Tongue (tissue), 2 donors: ENCODE measurements around the gene SRSF11. TPM values are rescaled to one million over a fixed set of nuclear protein-coding genes. Genes with fewer than 3 reads are reported as not detected.

Source experiments
- DNase-seq: peaks from one replicate; pipeline ENCODE4 v3.0.0-alpha.2; 2015
- total RNA-seq: library from RNA; depleted of rRNA; stranded (reverse); fragments of >200 nt; gene quantifications from one replicate; pipeline ENCODE4 v1.2.3, GENCODE V29; 2014

Gene SRSF11
- total RNA-seq, 1 donor from 2014 or later = 165 TPM

DNA sequence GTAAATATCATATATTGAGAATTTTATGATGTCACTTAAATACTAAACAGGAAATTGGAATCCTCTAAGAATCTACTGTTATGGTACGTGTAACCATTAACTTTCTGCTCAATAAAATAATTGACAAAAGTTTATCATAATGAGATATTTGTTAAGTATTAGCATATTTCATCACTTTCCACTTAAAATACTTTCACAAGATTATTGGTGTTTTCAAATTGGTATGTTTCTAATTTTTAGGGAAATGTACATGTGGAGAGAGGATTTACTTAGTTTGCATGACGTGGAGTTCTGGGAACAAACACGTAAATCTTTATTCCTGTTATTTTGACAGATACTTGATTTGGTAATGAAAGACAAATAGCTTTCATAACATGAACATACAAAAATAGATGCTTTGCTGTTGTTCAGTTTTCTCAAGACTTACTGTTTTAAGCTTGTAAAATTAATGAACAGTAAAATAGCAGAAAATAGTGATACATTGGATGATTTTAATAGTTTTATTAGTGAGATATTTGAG, 1.6 kb downstream of the SRSF11 start:
- DNase-seq = no peak

DNA sequence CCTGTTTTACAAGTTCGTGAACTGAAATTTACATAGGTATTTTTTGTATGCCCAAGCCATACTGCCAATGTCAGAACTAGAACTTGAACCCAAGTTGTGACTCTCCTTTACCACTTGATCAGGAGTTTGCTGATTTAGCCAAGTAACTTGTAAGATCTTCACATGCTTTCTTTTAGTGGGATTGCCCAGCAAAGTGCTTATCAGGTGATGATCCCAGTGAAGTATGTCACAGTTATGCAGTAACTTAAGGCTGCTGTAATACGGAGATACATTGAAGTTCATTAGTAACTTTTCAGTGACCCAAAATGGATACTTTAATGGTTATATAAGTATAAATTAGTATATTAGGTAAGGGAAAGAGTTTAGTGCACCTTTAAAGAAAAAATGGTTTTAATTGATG, 3.8 kb downstream of the SRSF11 start:
- DNase-seq = no peak

DNA sequence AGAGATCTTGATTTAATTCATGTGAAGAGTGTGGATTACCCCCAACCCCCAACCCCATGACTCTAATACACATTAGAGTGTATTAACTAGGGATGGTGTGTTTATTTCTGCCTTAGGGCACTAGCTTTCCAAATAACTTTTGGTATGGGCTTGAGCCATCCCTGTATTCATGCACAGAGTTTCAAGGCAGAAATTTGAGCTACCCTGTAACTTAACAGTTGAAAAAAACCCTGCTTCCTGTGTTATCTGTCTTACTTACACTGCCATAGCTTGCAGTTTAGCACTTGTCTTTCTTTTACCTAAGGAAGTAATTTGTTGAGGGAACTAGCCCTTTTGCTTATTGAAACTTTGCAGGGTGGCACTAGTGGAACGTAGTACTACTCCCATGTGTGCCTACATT, 6.3 kb downstream of the SRSF11 start:
- DNase-seq = no peak

DNA sequence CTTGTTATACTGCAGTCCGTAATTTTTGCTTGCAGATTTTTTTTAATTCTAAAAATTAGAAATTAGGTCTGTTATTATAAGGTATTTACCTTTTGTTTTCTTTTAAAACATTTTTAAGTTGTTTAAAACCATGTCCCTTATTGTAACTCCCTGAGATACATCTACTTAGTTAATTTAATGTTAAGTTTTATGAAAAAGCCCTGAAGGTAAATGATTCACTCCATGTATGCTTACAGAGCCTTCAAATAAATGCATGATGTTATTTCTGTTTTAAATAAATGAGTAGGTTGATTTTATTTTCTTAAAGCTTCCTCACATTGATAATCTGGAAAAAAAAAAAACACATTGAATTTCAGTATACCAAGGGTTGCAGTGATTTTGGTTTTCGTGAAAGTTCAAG, 7.5 kb downstream of the SRSF11 start:
- no peak for DNase-seq

DNA sequence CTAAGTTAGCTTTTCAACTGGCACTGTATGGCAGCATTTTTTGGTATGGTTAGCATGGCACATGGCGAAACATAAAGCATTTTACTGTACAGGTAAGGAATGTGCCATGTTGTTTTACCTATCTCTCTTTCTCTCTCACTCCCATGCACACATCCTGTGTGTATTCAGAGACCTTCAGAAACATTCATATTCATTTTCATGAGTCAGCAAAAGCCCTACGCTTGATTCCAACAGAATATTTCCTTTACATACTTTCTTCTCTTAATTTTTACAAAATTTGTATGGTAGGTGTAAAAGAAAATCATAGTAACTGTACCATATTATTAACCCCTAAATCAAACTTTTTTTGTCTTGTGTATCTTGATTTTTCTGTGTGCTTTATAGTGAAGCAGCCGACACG, 10.3 kb downstream of the SRSF11 start:
- no peak for DNase-seq

DNA sequence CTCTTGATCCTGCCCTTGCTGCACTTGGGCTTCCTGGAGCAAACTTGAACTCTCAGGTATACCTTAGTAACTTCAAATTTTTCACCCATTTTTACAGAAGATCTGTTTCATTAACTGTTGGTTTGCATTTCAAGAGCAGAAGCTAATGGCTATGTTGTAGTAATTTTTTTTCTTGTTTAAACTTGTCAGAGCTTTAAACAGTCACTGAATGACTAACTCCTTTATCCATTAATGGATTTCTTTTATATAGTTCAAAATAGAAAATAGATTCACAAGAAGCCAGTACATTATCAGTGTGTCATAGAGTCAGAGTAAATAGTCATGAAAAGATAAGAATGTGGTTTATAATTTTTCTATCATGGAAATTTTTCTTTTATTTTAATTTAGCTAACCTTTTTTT, 13.6 kb downstream of the SRSF11 start:
- DNase-seq = no peak

DNA sequence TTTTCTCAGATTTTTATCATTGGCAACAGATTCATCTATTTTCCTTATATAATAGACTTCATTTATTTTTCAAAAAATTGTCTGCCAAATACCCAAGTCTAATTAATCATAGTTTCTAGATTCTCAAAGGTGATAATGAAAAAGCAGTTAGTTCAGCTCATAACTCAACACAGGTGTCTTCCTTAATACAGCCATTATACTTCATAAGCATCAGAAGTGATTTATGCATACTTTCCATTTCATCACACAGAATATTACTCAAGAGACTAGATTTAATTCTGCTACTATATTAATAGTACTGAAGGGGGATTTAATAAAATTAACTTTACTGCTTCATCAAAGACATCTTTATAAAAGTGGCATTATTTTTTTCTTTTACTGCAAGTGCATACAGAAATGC, 18.8 kb downstream of the SRSF11 start:
- DNase-seq = no peak

DNA sequence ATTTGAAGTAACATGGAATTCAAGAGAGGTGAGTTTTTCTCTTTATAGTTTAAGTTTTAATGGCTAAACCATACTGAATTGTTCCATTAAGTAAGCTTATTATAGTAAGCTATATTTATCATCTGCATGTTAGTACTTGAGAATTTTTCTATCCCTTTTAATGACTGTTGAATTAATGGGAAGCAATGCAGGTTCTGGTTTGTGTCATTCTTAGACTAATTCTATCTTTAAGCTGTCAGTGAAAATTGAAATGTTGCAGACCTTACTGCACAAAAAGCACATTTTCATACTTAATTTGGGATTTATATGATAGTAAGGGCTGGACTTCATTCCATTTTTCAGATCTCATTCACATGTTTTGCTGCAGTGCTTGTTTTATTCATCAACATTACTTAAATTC, 25.9 kb downstream of the SRSF11 start:
- no peak for DNase-seq

DNA sequence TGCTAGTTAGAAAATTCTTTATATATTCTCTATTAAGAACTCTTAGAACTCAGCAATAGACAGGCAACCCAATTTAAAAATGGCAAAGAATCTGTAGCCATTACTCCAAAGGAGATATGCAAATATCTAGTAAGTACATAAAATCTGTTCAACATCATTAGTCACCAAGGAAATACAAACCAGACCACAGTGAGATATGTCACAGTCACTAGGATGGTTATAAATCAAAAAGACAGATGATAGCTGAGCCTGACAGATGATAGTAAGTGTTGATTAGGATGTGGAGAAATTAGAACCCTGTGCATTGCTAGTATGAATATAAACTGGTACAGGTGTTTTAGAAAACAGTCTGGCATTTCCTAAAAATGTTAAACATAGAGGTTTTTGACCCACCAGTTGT, 26.6 kb downstream of the SRSF11 start:
- DNase-seq = no peak

DNA sequence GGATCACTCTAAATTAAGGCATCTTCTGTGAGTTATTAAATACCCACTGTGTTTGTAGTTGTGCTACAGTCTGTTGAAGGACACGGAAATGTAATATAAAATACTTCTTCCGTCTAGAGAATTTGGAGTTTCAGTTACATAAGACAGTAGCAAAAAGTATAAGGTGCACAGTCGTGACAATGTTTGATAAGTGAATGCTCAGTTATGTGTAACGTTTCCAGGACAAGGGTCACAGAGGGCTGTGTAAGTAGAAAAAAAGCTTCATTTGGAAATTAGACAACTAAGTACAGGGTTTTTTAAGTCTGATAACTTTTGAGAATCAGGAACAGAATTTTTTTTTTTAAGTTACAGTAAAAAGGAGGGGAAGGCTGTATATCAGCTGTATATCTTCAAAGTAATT, 27.5 kb downstream of the SRSF11 start:
- no peak for DNase-seq

DNA sequence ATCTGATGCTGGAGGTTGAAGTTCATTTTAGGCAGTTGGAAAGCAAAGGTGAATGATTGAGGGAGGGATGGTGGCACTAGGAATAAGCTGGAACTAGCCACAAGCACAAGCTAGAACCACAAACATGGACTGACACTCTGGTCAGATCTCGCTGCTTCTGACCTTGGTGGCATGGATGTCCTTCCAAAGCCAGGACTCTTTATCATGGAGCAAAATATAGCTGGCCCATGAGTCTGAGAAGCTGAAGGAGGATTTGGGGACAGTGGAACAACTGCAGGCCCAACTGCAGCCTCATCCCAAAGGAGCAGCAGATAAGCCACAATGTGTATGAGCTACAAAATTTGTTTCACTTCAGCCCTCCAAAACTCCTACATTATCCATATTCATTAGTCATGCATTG, 35.5 kb downstream of the SRSF11 start:
- no peak for DNase-seq

DNA sequence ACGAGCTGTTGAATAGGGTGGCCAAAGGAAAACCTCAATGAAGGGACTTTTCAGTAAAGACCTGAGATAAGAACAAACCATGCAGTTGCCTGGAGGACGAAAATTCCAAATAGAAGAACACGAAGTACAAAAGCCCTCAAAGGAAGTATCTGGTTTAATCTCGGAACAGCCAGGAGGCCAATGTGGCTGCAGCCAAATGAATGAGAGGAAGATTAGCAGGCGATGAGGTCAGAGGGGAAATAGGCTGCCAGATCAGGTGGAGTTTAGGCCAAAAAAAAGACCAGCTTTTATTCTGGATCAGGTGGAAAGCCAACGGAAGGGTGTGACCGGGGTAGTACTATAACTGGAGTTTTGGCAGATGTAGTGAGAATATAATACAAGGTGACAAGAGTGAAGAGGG, 43.7 kb downstream of the SRSF11 start:
- DNase-seq = no peak

DNA sequence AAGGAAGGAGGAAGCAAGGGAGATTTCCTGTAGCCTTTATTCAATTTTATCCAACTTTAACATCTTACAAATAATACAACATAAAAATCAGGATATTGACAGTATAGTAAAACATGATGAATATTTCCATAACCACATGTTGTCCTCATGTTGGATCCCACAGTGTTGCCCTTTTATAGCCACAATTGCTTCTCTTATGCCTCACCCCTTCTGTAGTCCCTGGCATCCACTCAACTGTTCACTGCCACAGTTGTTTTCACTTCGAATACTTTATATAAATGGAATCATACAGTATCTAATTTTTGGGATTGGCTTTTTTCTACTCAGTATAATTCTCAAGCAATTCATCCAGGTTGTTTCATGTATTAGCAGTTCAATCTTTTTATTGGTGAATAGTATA, 44.8 kb downstream of the SRSF11 start:
- DNase-seq = no peak

DNA sequence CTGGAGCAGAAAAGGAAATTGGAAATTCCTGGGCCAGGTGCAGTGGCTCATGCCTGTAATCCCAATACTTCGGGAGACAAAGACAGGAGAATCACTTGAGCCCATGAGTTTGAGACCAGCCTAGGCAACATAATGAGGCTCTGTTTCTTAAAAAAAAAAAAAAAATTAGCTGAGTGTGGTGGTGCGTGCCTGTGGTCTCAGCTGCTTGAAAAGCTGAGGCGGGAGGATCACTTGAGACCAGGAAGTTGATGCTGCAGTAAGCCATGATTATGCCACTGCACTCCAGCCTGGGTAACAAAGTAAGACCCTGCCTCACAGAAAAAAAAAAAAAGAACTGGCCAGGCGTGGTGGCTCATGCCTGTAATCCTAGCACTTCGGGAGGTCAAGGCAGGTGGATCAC, 56.7 kb downstream of the SRSF11 start:
- no peak for DNase-seq

DNA sequence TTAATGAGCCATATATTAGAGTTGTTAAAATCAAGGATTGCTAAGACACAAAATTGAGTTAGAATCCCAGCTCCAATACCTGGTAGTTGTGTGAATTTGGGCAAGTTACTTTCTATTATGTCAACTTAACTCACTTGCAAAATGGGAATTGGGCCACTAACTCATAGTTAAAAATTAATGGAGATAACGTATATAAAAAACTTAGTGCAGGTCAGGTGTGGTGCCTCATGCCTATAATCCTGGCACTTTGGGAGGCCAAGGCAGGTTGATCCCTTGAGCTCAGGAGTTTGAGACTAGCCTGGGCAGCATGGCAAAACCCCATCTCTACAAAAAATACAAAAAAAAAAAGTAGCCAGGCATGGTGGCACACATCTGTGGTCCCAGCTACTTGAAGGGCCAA, 57.5 kb downstream of the SRSF11 start:
- no peak for DNase-seq

DNA sequence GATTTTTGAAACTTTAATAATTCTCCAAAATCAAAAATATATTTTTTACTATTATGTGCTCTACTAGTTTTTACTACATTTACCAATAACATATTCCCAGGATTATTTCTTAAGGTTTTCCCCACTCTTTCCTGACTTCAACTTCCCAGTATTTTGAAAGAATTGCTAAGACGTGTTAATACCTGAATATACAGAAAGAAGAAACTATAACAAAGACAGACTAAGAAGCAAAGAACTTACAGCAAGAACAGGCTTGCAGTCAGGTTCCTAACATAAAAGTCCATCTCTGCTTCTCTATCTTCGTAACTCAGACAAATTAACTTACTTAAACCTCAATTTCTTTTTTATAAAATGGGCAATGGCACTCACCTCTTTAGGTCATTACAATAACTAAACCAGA, 63.2 kb downstream of the SRSF11 start:
- peak; percentile 4 for DNase-seq

DNA sequence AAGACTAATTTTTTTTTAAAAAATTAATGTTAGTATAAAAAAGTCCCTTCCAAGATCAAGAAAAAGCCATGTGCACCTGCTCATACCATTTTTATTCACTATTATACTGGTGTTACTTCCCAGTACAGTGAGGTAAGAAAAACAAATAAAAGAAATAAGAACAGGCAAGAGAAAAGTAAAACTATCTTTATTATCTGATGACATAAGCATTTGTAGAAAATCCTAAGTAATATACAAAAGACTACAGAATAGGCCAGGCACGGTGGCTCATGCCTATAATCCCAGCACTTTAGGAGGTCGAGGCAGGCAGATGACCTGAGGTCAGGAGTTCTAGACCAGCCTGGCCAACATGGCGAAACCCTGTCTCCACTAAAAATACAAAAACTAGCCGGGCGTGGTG, 65.3 kb downstream of the SRSF11 start:
- no peak for DNase-seq

DNA sequence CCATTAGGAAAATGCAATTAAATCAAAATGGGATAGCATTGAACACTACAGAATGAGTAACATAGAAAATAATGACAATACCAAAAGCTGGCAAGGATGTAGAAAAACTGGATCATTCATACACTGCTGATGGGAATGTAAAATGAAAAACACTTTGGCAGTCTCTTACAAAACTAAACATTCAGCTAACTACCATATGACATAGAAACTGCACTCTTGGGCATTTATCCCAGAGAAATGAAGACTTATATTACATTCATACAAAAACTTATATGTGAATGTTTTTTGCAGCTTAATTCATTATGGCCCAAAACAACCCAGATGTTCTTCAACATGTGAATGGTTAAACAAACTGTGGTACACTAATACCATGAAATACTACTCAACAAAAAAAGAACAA, 67.0 kb downstream of the SRSF11 start:
- no peak for DNase-seq

DNA sequence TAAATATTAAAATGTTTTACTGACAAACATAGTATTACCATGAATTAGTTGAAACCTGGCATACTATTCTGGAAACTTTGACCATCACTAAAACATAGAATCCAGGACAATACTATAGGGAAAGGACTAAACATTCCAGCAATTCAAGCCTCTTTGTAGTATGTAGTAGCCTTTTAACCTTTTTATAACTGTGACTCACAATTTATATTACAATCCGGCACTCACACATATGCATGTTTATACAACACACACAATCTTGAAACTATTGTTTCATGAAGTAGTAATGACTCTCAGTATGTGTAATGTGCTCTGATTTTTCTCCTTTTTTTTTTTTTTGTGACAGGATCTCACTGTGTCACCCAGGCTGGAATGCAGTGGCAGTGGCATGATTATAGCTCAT, 69.0 kb downstream of the SRSF11 start:
- no peak for DNase-seq

DNA sequence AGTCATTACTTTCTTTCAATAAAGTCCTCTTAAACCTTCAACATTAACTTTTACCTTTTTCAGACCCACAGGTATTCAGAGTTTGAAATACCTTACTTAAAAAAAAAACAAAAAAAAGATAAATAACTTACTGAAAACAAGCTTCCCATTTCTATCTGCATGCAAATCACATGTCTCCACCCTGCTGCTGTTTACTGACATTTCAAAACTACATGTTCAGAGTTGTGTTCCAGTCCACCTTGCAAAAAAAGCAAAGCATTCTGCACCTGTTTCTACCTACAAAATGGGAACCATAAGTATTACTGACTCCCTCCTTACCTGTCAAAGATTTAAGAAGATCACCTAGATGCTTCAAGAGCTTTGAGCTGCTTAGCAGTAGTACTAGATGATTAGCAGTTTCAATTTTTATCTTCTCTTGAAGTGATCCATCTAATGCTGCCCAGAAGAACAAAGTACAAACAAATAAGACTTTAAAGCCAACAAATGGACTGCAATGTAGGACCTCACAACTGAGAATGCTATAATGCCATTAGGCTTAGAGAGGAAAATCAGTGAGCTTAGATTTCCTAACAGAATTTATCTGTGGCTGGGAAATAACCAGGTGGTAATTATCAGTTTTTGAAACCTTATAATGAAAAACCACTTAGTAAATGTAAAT, 72.1 kb downstream of the SRSF11 start:
- no peak for DNase-seq

DNA sequence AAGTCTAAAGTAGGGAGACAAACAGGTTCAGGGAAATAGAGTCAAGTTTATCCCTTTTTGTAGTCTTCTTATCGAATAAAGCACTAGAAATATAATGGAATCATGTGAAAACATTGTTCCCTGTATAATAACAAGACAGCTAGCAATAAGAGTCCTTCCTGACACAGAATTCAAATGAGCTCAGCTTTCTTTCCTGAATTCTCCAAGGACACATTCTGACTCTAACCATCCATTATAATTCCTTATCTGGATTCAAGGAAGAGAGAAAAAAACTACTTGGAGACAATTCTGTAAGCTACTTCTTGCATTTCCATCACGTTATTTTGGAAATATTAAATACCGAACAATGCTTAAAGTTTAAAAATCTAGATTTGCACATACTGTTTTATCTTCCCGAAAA, 74.6 kb downstream of the SRSF11 start:
- no peak for DNase-seq

DNA sequence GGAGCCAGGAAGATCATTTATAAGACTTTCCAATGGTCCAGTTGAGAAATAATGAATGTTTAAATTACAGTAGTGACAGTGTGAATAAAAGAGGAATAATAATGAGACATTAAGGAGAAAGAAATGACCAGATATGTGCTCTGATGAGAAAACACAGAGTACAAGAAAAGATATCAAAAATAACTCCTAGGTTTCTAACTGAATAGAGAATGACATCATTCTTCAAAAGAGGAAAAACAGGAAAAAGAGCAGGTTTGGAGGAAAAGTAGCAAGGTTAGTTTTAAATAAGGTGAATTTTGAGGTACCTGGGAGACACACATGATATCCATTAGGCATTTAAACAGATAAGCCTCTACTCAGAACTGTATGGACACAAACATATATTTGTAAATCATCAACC, 78.3 kb downstream of the SRSF11 start:
- no peak for DNase-seq
